Measurements from ENCODE around the gene BBX.

GRCh38 chr3:107516475-107516874 lies 6.3 kb upstream of the BBX start:
- TF ChIP-seq POLR2A (IDR thresholded peaks at IDR 0.05) (no peak), CTCF (IDR thresholded peaks at IDR 0.05) (no peak)
